HG02943 (cell line): Measurements from ENCODE around the gene POLR2I.

ENCODE experiments used
- ATAC-seq: cut with Tn5 transposase; IDR thresholded peaks from one replicate; pipeline ENCODE4 v1.9.1; 2021; ENCODE audit warnings: mild to moderate bottlenecking, low read depth, moderate library complexity; ENCODE audit not compliant: unreplicated experiment

The POLR2I gene

GRCh38 chr19:36114721-36115452, at the start of gene POLR2I:
POLR2I (minus strand) TSS chr19:36114875; CDS start chr19:36114856, 19 bp downstream.
- ATAC-seq = peak; percentile 68

GRCh38 chr19:36163813-36164212, 49.1 kb upstream of the POLR2I start:
- ATAC-seq = no peak

- no peak for ATAC-seq
Observed at GRCh38 chr19:36160821-36161596, 46.3 kb upstream of the POLR2I start.

- no peak for ATAC-seq
Observed at GRCh38 chr19:36153126-36153525, 38.5 kb upstream of the POLR2I start.

- ATAC-seq = no peak
Observed at GRCh38 chr19:36152352-36153091, 37.8 kb upstream of the POLR2I start, which contains the start of gene COX7A1. COX7A1 (minus strand) TSS chr19:36152447; CDS start chr19:36152407, 40 bp downstream.

GRCh38 chr19:36152019-36152351, 37.3 kb upstream of the POLR2I start:
- ATAC-seq = no peak

- no peak for ATAC-seq
Observed at GRCh38 chr19:36151144-36152018, 36.7 kb upstream of the POLR2I start.

- ATAC-seq = no peak
Observed at GRCh38 chr19:36150586-36150985, 35.9 kb upstream of the POLR2I start.

GRCh38 chr19:36149673-36150406, 35.2 kb upstream of the POLR2I start:
- ATAC-seq = no peak

GRCh38 chr19:36144624-36145023, 29.9 kb upstream of the POLR2I start:
- ATAC-seq = no peak

- ATAC-seq = no peak
Observed at GRCh38 chr19:36142496-36142895, 27.8 kb upstream of the POLR2I start.

- no peak for ATAC-seq
Observed at GRCh38 chr19:36142046-36142445, 27.4 kb upstream of the POLR2I start.

GRCh38 chr19:36141039-36141927, 26.6 kb upstream of the POLR2I start:
- no peak for ATAC-seq

GRCh38 chr19:36140304-36141038, 25.8 kb upstream of the POLR2I start:
- no peak for ATAC-seq

GRCh38 chr19:36139473-36140303, 25.0 kb upstream of the POLR2I start, which contains the start of gene CAPNS1:
CAPNS1 (plus strand) TSS chr19:36140066; CDS start chr19:36141012, 946 bp downstream.
- ATAC-seq = peak; percentile 76

GRCh38 chr19:36139120-36139472, 24.4 kb upstream of the POLR2I start:
- no peak for ATAC-seq
